ENCODE measurements around the gene RNF14.
A peak's percentile ranks its signal among the peaks of the same experiment; 100 is the strongest.
"Not testable (repeated sequence)": the region's sequence is repeated elsewhere in the genome, so short reads cannot be mapped to it uniquely, and the experiment has no call there.

Gene RNF14

GRCh38 chr5:141968914-141969608 is at the start of gene RNF14:
Gene RNF14, plus strand, starts transcription at chr5:141969105. Its CDS starts 4,484 bp downstream, at chr5:141973589.
- Histone ChIP-seq H3K4me3 (ENCODE audit: low read depth in 1 of 2, low read length in 2 of 2) (peak within 1 kb of the TSS; percentile 87 to 96), H3K36me3 (ENCODE audit: control insufficient read depth in 1 of 2, insufficient read depth in 2 of 2, low read length in 2 of 2) (peaks cover 8 to 14% of the 10 kb centered on the region in 2 donors), H3K9me3 (ENCODE audit: control insufficient read depth in 1 of 2, low read length in 2 of 2) (no peaks in the 10 kb centered on the region), H3K9ac (ENCODE audit: low read depth in 1 of 2, low read length in 2 of 2) (peak within 1 kb of the TSS; percentile 94 to 99), H3K27ac (ENCODE audit: low read depth, low read length) (peak within 1 kb of the TSS; percentile 98), H3K27me3 (ENCODE audit: control insufficient read depth in 1 of 2, insufficient read depth in 2 of 2, low read length in 2 of 2) (no peaks in the 10 kb centered on the region), H3K4me1 (ENCODE audit: control insufficient read depth in 1 of 2, insufficient read depth in 2 of 2, low read length in 2 of 2) (peaks cover 16 to 22% of the 10 kb centered on the region in 2 donors)

- no peaks in the 10 kb centered on the region for H3K27me3 ChIP-seq (ENCODE audit: control insufficient read depth in 1 of 2, insufficient read depth in 2 of 2, low read length in 2 of 2)
- H3K4me3 ChIP-seq (ENCODE audit: low read depth in 1 of 2, low read length in 2 of 2): no peak overlapping the region
- no peaks in the 10 kb centered on the region for H3K36me3 ChIP-seq (ENCODE audit: control insufficient read depth in 1 of 2, insufficient read depth in 2 of 2, low read length in 2 of 2)
- H3K9me3 ChIP-seq (ENCODE audit: control insufficient read depth in 1 of 2, low read length in 2 of 2): no peaks in the 10 kb centered on the region
- no peak overlapping the region for H3K27ac ChIP-seq (ENCODE audit: low read depth, low read length)
- H3K9ac ChIP-seq (ENCODE audit: low read depth in 1 of 2, low read length in 2 of 2): no peak overlapping the region
- H3K4me1 ChIP-seq (ENCODE audit: control insufficient read depth in 1 of 2, insufficient read depth in 2 of 2, low read length in 2 of 2): peaks cover 5 to 23% of the 10 kb centered on the region in 2 donors
Measured at GRCh38 chr5:141919218-141920119, 49.4 kb upstream of the RNF14 start.

GRCh38 chr5:141920771-141921170 is 48.1 kb upstream of the RNF14 start:
- peaks cover 6 to 20% of the 10 kb centered on the region in 2 donors for H3K4me1 ChIP-seq (ENCODE audit: control insufficient read depth in 1 of 2, insufficient read depth in 2 of 2, low read length in 2 of 2)
- no peak overlapping the region for H3K27ac ChIP-seq (ENCODE audit: low read depth, low read length)
- H3K27me3 ChIP-seq (ENCODE audit: control insufficient read depth in 1 of 2, insufficient read depth in 2 of 2, low read length in 2 of 2): no peaks in the 10 kb centered on the region
- no peak overlapping the region for H3K4me3 ChIP-seq (ENCODE audit: low read depth in 1 of 2, low read length in 2 of 2)
- peaks cover 5 to 6% of the 10 kb centered on the region in 2 donors for H3K36me3 ChIP-seq (ENCODE audit: control insufficient read depth in 1 of 2, insufficient read depth in 2 of 2, low read length in 2 of 2)
- H3K9me3 ChIP-seq (ENCODE audit: control insufficient read depth in 1 of 2, low read length in 2 of 2): no peaks in the 10 kb centered on the region
- H3K9ac ChIP-seq (ENCODE audit: low read depth in 1 of 2, low read length in 2 of 2): no peak overlapping the region

GRCh38 chr5:141922827-141923447 is 46.0 kb upstream of the RNF14 start:
- H3K27ac ChIP-seq (ENCODE audit: low read depth, low read length): peak overlapping the region; percentile 99
- peak overlapping the region; percentile 90 to 99 for H3K9ac ChIP-seq (ENCODE audit: low read depth in 1 of 2, low read length in 2 of 2)
- peaks cover 6 to 20% of the 10 kb centered on the region in 2 donors for H3K4me1 ChIP-seq (ENCODE audit: control insufficient read depth in 1 of 2, insufficient read depth in 2 of 2, low read length in 2 of 2)
- H3K4me3 ChIP-seq (ENCODE audit: low read depth in 1 of 2, low read length in 2 of 2): peak overlapping the region; percentile 85 to 90
- H3K27me3 ChIP-seq (ENCODE audit: control insufficient read depth in 1 of 2, insufficient read depth in 2 of 2, low read length in 2 of 2); H3K9me3 ChIP-seq (ENCODE audit: control insufficient read depth in 1 of 2, low read length in 2 of 2): not testable (repeated sequence)
- peaks cover 21 to 27% of the 10 kb centered on the region in 2 donors for H3K36me3 ChIP-seq (ENCODE audit: control insufficient read depth in 1 of 2, insufficient read depth in 2 of 2, low read length in 2 of 2)

- no peaks in the 10 kb centered on the region for H3K9me3 ChIP-seq (ENCODE audit: control insufficient read depth in 1 of 2, low read length in 2 of 2)
- H3K36me3 ChIP-seq (ENCODE audit: control insufficient read depth in 1 of 2, insufficient read depth in 2 of 2, low read length in 2 of 2): peaks cover 28 to 35% of the 10 kb centered on the region in 2 donors
- H3K27ac ChIP-seq (ENCODE audit: low read depth, low read length): peak within 1 kb of the TSS; percentile 99
- H3K27me3 ChIP-seq (ENCODE audit: control insufficient read depth in 1 of 2, insufficient read depth in 2 of 2, low read length in 2 of 2): no peaks in the 10 kb centered on the region
- peaks cover 6 to 20% of the 10 kb centered on the region in 2 donors for H3K4me1 ChIP-seq (ENCODE audit: control insufficient read depth in 1 of 2, insufficient read depth in 2 of 2, low read length in 2 of 2)
- peak within 1 kb of the TSS; percentile 90 to 99 for H3K9ac ChIP-seq (ENCODE audit: low read depth in 1 of 2, low read length in 2 of 2)
- H3K4me3 ChIP-seq (ENCODE audit: low read depth in 1 of 2, low read length in 2 of 2): peak within 1 kb of the TSS; percentile 85 to 90
Measured at GRCh38 chr5:141923448-141924313, 45.2 kb upstream of the RNF14 start, which contains the start of gene DELE1. Gene DELE1, plus strand, starts transcription at chr5:141923871. Its CDS starts 71 bp downstream, at chr5:141923942.

GRCh38 chr5:141926434-141926833 is 42.5 kb upstream of the RNF14 start:
- Histone ChIP-seq H3K27ac (ENCODE audit: low read depth, low read length) (no peak overlapping the region), H3K4me3 (ENCODE audit: low read depth in 1 of 2, low read length in 2 of 2) (no peak overlapping the region), H3K9me3 (ENCODE audit: control insufficient read depth in 1 of 2, low read length in 2 of 2) (no peaks in the 10 kb centered on the region), H3K4me1 (ENCODE audit: control insufficient read depth in 1 of 2, insufficient read depth in 2 of 2, low read length in 2 of 2) (peaks cover 6 to 15% of the 10 kb centered on the region in 2 donors), H3K27me3 (ENCODE audit: control insufficient read depth in 1 of 2, insufficient read depth in 2 of 2, low read length in 2 of 2) (no peaks in the 10 kb centered on the region), H3K36me3 (ENCODE audit: control insufficient read depth in 1 of 2, insufficient read depth in 2 of 2, low read length in 2 of 2) (peaks cover 45 to 62% of the 10 kb centered on the region in 2 donors), H3K9ac (ENCODE audit: low read depth in 1 of 2, low read length in 2 of 2) (no peak overlapping the region)

GRCh38 chr5:141928051-141928450 is 40.9 kb upstream of the RNF14 start:
- Histone ChIP-seq H3K4me3 (ENCODE audit: low read depth in 1 of 2, low read length in 2 of 2) (no peak overlapping the region), H3K27me3 (ENCODE audit: control insufficient read depth in 1 of 2, insufficient read depth in 2 of 2, low read length in 2 of 2) (no peaks in the 10 kb centered on the region), H3K9ac (ENCODE audit: low read depth in 1 of 2, low read length in 2 of 2) (no peak overlapping the region), H3K4me1 (ENCODE audit: control insufficient read depth in 1 of 2, insufficient read depth in 2 of 2, low read length in 2 of 2) (peaks cover 6 to 9% of the 10 kb centered on the region in 2 donors), H3K27ac (ENCODE audit: low read depth, low read length) (no peak overlapping the region), H3K36me3 (ENCODE audit: control insufficient read depth in 1 of 2, insufficient read depth in 2 of 2, low read length in 2 of 2) (peaks cover 52 to 76% of the 10 kb centered on the region in 2 donors), H3K9me3 (ENCODE audit: control insufficient read depth in 1 of 2, low read length in 2 of 2) (no peaks in the 10 kb centered on the region)

GRCh38 chr5:141929398-141930058 is 39.4 kb upstream of the RNF14 start:
- Histone ChIP-seq H3K27ac (ENCODE audit: low read depth, low read length) (no peak overlapping the region), H3K9me3 (ENCODE audit: control insufficient read depth in 1 of 2, low read length in 2 of 2) (no peaks in the 10 kb centered on the region), H3K4me1 (ENCODE audit: control insufficient read depth in 1 of 2, insufficient read depth in 2 of 2, low read length in 2 of 2) (peaks cover under 1% of the 10 kb centered on the region in 2 donors), H3K4me3 (ENCODE audit: low read depth in 1 of 2, low read length in 2 of 2) (no peak overlapping the region), H3K27me3 (ENCODE audit: control insufficient read depth in 1 of 2, insufficient read depth in 2 of 2, low read length in 2 of 2) (no peaks in the 10 kb centered on the region), H3K9ac (ENCODE audit: low read depth in 1 of 2, low read length in 2 of 2) (no peak overlapping the region), H3K36me3 (ENCODE audit: control insufficient read depth in 1 of 2, insufficient read depth in 2 of 2, low read length in 2 of 2) (peaks cover 60 to 89% of the 10 kb centered on the region in 2 donors)

GRCh38 chr5:141931694-141932093 is 37.2 kb upstream of the RNF14 start:
- Histone ChIP-seq H3K27ac (ENCODE audit: low read depth, low read length) (no peak overlapping the region), H3K9ac (ENCODE audit: low read depth in 1 of 2, low read length in 2 of 2) (no peak overlapping the region), H3K4me3 (ENCODE audit: low read depth in 1 of 2, low read length in 2 of 2) (no peak overlapping the region), H3K36me3 (ENCODE audit: control insufficient read depth in 1 of 2, insufficient read depth in 2 of 2, low read length in 2 of 2) (peaks cover 69 to 95% of the 10 kb centered on the region in 2 donors), H3K4me1 (ENCODE audit: control insufficient read depth in 1 of 2, insufficient read depth in 2 of 2, low read length in 2 of 2) (no peaks in the 10 kb centered on the region), H3K27me3 (ENCODE audit: control insufficient read depth in 1 of 2, insufficient read depth in 2 of 2, low read length in 2 of 2) (no peaks in the 10 kb centered on the region), H3K9me3 (ENCODE audit: control insufficient read depth in 1 of 2, low read length in 2 of 2) (no peaks in the 10 kb centered on the region)
